HepG2 (cell line): Measurements from ENCODE around the gene ALOX5AP. TPM values are rescaled to one million over a fixed set of nuclear protein-coding genes. Genes with fewer than 3 reads are reported as not detected.

Experiments
- DNMT3B ChIP-seq: conservative IDR thresholded peaks from 2 replicates; pipeline ENCODE4 v1.6.1; 2016; ENCODE audit warnings: missing biosample characterization, control low read depth
- HDAC2 ChIP-seq: sonication (generic); formaldehyde crosslinking; IDR thresholded peaks from 2 replicates; pipeline ENCODE4 v1.4.0; 2020; ENCODE audit warnings: missing genetic modification reagents
- HMG20B ChIP-seq: conservative IDR thresholded peaks from 2 replicates; pipeline ENCODE4 v1.6.1; 2016; ENCODE audit warnings: missing genetic modification reagents, missing compliant biosample characterization
- PHF20 ChIP-seq: sonication (generic); formaldehyde crosslinking; IDR thresholded peaks from 2 replicates; pipeline ENCODE4 v1.5.0; 2020; ENCODE audit warnings: mild to moderate bottlenecking, missing genetic modification reagents
- SMARCC2 ChIP-seq: fragments of 450-650 bp; IDR thresholded peaks from 2 replicates; pipeline ENCODE4 v1.6.1; 2017; ENCODE audit warnings: antibody characterized with exemption, mild to moderate bottlenecking
- TARDBP ChIP-seq: sonication (generic); formaldehyde crosslinking; IDR thresholded peaks from 2 replicates; pipeline ENCODE4 v1.8.0; 2022; ENCODE audit warnings: mild to moderate bottlenecking, missing genetic modification reagents
- ZNF557 ChIP-seq: sonication (generic); formaldehyde crosslinking; IDR thresholded peaks from 2 replicates; pipeline ENCODE4 v1.4.0; 2020; ENCODE audit warnings: missing genetic modification reagents
- polyA plus RNA-seq, 8 experiments: library from polyadenylated mRNA; depleted of rRNA in 3 of 8; stranded (reverse) in 7 of 8; unstranded in 1 of 8; fragments of >200 nt; fragmentation: Illumina TruSeq in 4 of 8; extraction: Trizol in 4 of 8; gene quantifications; 2 replicates each; pipeline versions ENCODE4 v1.2.1 to v1.2.3, GENCODE V29; 2011 to 2016; ENCODE audit warnings: low read depth in 4 of 8, missing spikeins in 1 of 8, mixed read lengths in 1 of 8; ENCODE audit not compliant: insufficient read depth in 1 of 8
- total RNA-seq, 5 experiments: library from RNA; depleted of rRNA; stranded (reverse); fragments of >200 nt; fragmentation: Illumina TruSeq; extraction: Trizol; gene quantifications; 2 replicates each; pipeline ENCODE4 v1.2.3, GENCODE V29; 2016; ENCODE audit warnings: low read depth in 1 of 5
- TF ChIP-seq, protein P1 (sequence below): sonication (generic); formaldehyde crosslinking; IDR thresholded peaks from 2 replicates; pipeline ENCODE4 v1.4.0; 2020; ENCODE audit warnings: missing genetic modification reagents, mild to moderate bottlenecking, borderline replicate concordance
- TF ChIP-seq, protein P2 (sequence below): sonication (generic); formaldehyde crosslinking; IDR thresholded peaks from 2 replicates; pipeline ENCODE4 v1.4.0; 2020; ENCODE audit warnings: mild to moderate bottlenecking, missing genetic modification reagents, borderline replicate concordance

Gene ALOX5AP
- total and polyA plus RNA-seq, 2 of the 13 experiments (the other 11 are each of a cell fraction or from before 2014, with no cell fraction given), result 0.97 to 1.2 TPM

DNA sequence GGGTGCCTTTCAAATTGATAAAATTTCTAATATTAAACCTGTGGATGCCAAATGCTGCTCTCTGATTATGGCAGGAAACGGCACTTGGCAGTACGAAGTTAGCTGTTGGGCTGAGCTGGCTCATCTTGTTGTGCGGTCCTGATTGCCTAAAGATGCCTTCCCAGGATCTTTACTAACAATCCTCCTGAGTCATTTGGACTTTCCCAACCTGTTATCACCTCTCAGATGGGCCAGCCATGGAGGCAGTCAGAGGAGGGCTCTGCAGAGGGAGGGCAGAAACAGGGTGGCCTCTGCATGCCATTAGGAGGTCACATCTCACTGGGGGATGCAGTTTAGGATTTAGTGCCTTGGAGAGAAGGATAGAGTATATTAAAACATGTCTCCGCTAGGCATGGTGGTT is 27.3 kb downstream of the ALOX5AP start (continued):
- TF ChIP-seq, protein P1, sequence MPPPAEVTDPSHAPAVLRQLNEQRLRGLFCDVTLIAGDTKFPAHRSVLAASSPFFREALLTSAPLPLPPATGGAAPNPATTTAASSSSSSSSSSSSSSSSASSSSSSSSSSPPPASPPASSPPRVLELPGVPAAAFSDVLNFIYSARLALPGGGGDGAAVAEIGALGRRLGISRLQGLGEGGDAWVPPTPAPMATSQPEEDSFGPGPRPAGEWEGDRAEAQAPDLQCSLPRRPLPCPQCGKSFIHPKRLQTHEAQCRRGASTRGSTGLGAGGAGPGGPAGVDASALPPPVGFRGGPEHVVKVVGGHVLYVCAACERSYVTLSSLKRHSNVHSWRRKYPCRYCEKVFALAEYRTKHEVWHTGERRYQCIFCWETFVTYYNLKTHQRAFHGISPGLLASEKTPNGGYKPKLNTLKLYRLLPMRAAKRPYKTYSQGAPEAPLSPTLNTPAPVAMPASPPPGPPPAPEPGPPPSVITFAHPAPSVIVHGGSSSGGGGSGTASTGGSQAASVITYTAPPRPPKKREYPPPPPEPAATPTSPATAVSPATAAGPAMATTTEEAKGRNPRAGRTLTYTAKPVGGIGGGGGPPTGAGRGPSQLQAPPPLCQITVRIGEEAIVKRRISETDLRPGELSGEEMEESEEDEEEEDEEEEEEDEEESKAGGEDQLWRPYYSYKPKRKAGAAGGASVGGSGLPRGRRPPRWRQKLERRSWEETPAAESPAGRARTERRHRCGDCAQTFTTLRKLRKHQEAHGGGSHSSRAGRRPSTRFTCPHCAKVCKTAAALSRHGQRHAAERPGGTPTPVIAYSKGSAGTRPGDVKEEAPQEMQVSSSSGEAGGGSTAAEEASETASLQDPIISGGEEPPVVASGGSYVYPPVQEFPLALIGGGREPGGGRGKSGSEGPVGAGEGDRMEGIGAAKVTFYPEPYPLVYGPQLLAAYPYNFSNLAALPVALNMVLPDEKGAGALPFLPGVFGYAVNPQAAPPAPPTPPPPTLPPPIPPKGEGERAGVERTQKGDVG (CRISPR knock-in tag), result no peak
- no peak for TF ChIP-seq PHF20
- no peak for TF ChIP-seq HDAC2 (CRISPR knock-in tag)
- TF ChIP-seq SMARCC2, result no peak
- TF ChIP-seq HMG20B (CRISPR knock-in tag), result no peak
- TF ChIP-seq TARDBP (CRISPR knock-in tag), result no peak
- TF ChIP-seq ZNF557 (CRISPR knock-in tag), result no peak
- no peak for TF ChIP-seq DNMT3B
- TF ChIP-seq, protein P2, sequence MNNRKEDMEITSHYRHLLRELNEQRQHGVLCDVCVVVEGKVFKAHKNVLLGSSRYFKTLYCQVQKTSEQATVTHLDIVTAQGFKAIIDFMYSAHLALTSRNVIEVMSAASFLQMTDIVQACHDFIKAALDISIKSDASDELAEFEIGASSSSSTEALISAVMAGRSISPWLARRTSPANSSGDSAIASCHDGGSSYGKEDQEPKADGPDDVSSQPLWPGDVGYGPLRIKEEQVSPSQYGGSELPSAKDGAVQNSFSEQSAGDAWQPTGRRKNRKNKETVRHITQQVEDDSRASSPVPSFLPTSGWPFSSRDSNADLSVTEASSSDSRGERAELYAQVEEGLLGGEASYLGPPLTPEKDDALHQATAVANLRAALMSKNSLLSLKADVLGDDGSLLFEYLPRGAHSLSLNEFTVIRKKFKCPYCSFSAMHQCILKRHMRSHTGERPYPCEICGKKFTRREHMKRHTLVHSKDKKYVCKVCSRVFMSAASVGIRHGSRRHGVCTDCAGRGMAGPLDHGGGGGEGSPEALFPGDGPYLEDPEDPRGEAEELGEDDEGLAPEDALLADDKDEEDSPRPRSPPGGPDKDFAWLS, result no peak
- TF ChIP-seq, all 625 proteins: peak for 0
